ENCODE results near the gene ANGPTL4.
"Not testable (repeated sequence)": the region's sequence is repeated elsewhere in the genome, so short reads cannot be mapped to it uniquely, and the experiment has no call there.

Gene ANGPTL4

GRCh38 chr19:8352134-8352827 is 11.7 kb upstream of the ANGPTL4 start:
- peak overlapping the region; percentile 20 for H3K4me3 ChIP-seq (ENCODE audit: low read depth, low read length)
- CTCF ChIA-PET: interaction anchor here (1.4 to 5.8 kb wide), 20 partner anchors 9 to 234 kb away, joined by 4 to 121 read pairs (median 24); partner anchors contain the start of genes ANGPTL4, KANK3, MARCHF2 and MYO1F
- POLR2A ChIA-PET: no interaction called here
- no peak for TF ChIP-seq CTCF (IDR thresholded peaks at IDR 0.05; ENCODE audit: insufficient read depth, low read length, missing control alignments)
- no peak for DNase-seq (ENCODE audit: low read depth, low spot score)

DNA sequence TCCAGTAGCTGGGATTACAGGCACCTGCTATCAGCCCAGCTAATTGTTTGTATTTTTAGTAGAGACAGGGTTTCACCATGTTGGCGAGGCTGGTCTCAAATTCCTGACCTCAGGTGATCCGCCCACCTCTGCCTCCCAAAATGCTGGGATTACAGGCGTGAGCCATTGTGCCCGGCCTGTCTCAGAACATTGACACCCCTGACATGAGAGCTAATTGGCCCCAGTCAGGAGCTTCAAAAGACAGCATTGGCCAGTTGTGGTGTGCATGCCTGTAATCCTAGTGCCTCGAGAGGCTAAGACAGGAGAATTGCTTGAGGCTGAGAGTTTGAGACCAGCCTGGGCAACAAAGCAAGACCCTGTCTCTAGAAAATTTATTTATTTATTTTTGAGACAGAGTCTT is 11.1 kb upstream of the ANGPTL4 start:
- POLR2A ChIA-PET: interaction anchor here (0.6 kb wide), 2 partner anchors 166 to 1315 kb away, joined by 3 read pairs; no protein-coding TSS in a partner anchor
- H3K4me3 ChIP-seq (ENCODE audit: low read depth, low read length); DNase-seq (ENCODE audit: low read depth, low spot score): not testable (repeated sequence)
- CTCF ChIA-PET: interaction anchor here (0.7 to 5.8 kb wide), 30 partner anchors 10 to 233 kb away, joined by 3 to 121 read pairs (median 14); partner anchors contain the start of genes ANGPTL4, HNRNPM, KANK3 and MARCHF2

DNA sequence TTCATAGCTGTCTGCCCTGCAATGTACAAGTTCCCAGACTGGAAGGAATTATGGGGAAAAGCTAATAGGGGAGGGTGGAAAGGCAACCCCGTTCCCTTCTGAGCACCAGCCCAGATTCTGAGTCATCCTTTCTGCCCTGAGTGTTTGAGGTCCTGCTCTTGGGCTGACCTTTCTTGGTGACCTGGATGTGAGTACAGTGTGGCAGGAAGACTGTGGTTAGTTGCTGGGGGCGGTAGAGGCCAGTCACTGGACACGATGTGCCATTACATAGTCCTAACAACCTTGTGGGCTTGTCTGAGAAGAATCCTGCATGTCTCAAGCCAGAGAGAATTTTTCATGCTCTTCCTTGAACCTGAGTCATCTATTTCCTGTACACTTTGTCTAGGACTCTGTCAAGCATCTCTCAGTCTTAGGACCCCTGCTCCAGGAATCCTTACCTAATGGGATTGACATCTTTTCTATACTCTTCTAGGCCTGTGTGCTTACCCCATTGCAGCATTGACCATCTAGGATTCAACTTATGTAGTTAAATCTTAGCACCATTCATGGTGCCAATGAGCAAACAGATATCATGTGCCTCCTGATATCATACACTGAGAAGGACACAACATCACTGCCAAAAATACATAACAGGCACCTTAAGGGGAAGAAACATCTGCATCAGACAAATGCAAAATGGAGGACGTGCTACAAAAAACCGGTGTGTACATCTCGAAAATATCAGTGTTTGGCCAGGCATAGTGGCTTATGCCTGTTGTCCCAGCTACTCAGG is 8.1 kb upstream of the ANGPTL4 start:
- H3K4me3 ChIP-seq (ENCODE audit: low read depth, low read length): no peak overlapping the region
- TF ChIP-seq CTCF (IDR thresholded peaks at IDR 0.05; ENCODE audit: insufficient read depth, low read length, missing control alignments): no peak

DNA sequence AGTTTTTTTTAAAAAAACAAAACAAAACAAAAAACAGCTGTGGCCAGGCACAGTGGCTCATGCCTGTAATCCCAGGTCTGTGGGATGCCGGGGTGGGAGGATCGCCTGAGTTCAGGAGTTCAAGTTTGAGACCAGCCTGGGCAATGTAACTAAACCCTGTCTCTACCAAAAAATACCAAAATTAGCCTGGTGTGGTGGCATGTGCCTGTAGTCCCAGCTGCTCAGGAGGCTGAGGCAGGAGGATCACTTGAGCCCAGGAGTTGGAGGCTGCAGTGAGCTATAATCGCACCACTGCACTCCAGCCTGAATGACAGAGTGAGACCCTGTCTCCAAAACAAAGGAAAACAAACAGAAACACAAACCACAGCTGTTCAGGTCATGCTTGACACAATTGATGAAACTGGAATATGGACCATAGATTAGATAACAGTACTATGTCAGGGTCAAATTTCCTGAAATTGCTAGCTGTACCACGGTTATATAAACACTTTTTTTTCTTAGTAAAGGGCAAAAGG is 6.9 kb upstream of the ANGPTL4 start:
- ChIA-PET POLR2A (interaction anchor here (1.0 kb wide), 1 partner anchor 11 kb away, joined by 3 read pairs; no protein-coding TSS in a partner anchor), CTCF (interaction anchor here (0.9 to 2.1 kb wide), 7 partner anchors 9 to 223 kb away, joined by 3 to 8 read pairs (median 4); partner anchors contain the start of gene MARCHF2)
- no peak for DNase-seq (ENCODE audit: low read depth, low spot score)
- TF ChIP-seq CTCF (IDR thresholded peaks at IDR 0.05; ENCODE audit: insufficient read depth, low read length, missing control alignments): no peak
- H3K4me3 ChIP-seq (ENCODE audit: low read depth, low read length): no peak overlapping the region

More for the DNA sequence above, 8.1 kb upstream of the ANGPTL4 start:
- ChIA-PET CTCF (interaction anchor here (0.9 to 5.8 kb wide), 20 partner anchors 8 to 223 kb away, joined by 3 to 121 read pairs (median 25); partner anchors contain the start of genes ANGPTL4, KANK3, MARCHF2 and MYO1F), POLR2A (interaction anchor here (0.7 to 2.6 kb wide), 5 partner anchors 10 to 89 kb away, joined by 3 to 33 read pairs (median 3); partner anchors contain the start of genes ANGPTL4, HNRNPM and RAB11B)
- DNase-seq (ENCODE audit: low read depth, low spot score): peak; percentile 75

DNA sequence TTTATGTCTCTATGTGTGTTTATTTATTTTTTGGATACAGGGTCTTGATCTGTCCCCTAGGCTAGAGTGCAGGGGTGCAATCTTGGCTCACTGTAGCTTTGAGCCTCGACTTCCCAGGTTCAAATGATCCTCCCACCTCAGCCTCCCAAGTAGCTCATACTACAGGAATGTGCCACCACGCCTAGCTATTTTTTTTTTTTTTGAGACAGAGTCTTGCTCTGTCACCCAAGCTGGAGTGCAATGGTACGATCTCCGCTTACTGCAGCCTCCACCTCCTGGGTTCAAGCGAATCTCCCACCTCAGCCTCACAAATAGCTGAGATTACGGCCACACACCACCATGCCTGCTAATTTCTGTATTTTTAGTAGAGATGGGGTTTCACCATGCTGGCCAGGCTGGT is 5.0 kb upstream of the ANGPTL4 start:
- H3K4me3 ChIP-seq (ENCODE audit: low read depth, low read length): no peak overlapping the region
- ChIA-PET POLR2A (interaction anchor here (0.6 kb wide), 1 partner anchor 69 kb away, joined by 3 read pairs; no protein-coding TSS in a partner anchor), CTCF (interaction anchor here (0.7 to 2.1 kb wide), 3 partner anchors 17 to 147 kb away, joined by 3 to 8 read pairs (median 4); no protein-coding TSS in a partner anchor)
- no peak for DNase-seq (ENCODE audit: low read depth, low spot score)
- no peak for TF ChIP-seq CTCF (IDR thresholded peaks at IDR 0.05; ENCODE audit: insufficient read depth, low read length, missing control alignments)

DNA sequence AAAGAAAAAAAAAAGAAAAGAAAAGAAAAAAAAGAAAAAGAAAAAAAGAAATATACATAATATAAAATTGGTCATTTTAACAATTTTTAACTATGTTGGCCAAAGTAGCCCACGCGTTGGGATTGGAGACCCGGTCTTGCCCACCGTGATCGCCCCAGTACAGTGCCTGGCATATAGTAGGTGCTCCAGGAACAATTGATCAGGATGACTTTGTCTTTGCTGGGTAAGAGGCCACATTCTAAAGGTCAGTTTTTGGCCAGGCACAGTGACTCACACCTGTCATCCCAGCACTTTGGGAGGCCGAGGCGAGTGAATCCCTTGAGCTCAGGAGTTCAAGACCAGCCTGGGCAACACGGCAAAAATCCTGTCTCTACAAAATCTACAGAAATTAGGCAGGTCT is 3.8 kb upstream of the ANGPTL4 start:
- TF ChIP-seq CTCF (IDR thresholded peaks at IDR 0.05; ENCODE audit: insufficient read depth, low read length, missing control alignments): no peak
- H3K4me3 ChIP-seq (ENCODE audit: low read depth, low read length): no peak overlapping the region
- ChIA-PET CTCF (no interaction called here), POLR2A (no interaction called here)
- no peak for DNase-seq (ENCODE audit: low read depth, low spot score)

Measured in AG04449 (cell line).